GM18499 (cell line): ENCODE data around the gene ZSCAN26.

ENCODE experiments used
- ATAC-seq: cut with Tn5 transposase; IDR thresholded peaks from one replicate; pipeline ENCODE4 v1.9.1; 2021; ENCODE audit warnings: moderate number of reproducible peaks; ENCODE audit not compliant: insufficient read depth, unreplicated experiment

The ZSCAN26 gene

GRCh38 chr6:28266962-28267694 lies at the start of gene ZSCAN26:
ZSCAN26 (plus strand) TSS chr6:28267143; CDS start chr6:28271920, 4,777 bp downstream.
- ATAC-seq: peak; percentile 50

GRCh38 chr6:28217890-28218289 lies 49.1 kb upstream of the ZSCAN26 start:
- ATAC-seq: no peak

GRCh38 chr6:28218312-28219248 lies 48.4 kb upstream of the ZSCAN26 start:
- no peak for ATAC-seq

GRCh38 chr6:28220257-28221133 lies 46.4 kb upstream of the ZSCAN26 start:
- ATAC-seq: no peak

GRCh38 chr6:28224131-28225055 lies 42.5 kb upstream of the ZSCAN26 start:
- ATAC-seq: no peak

GRCh38 chr6:28225056-28225834 lies 41.7 kb upstream of the ZSCAN26 start, which contains the start of gene ZSCAN9:
ZSCAN9 (plus strand) TSS chr6:28225275; CDS start chr6:28227085, 1,810 bp downstream.
- ATAC-seq: no peak

- no peak for ATAC-seq
These were observed 40.5 kb upstream of the ZSCAN26 start for GRCh38 chr6:28226460-28226859.

- ATAC-seq: no peak
These were observed 34.2 kb upstream of the ZSCAN26 start for GRCh38 chr6:28232785-28233184.

- ATAC-seq: no peak
These were observed 31.0 kb upstream of the ZSCAN26 start for GRCh38 chr6:28235912-28236452.

- no peak for ATAC-seq
These were observed 27.3 kb upstream of the ZSCAN26 start for GRCh38 chr6:28239636-28240035.

GRCh38 chr6:28240471-28240870 lies 26.5 kb upstream of the ZSCAN26 start:
- ATAC-seq: no peak

GRCh38 chr6:28243946-28244345 lies 23.0 kb upstream of the ZSCAN26 start:
- ATAC-seq: no peak

GRCh38 chr6:28245206-28245941 lies 21.6 kb upstream of the ZSCAN26 start:
- no peak for ATAC-seq

GRCh38 chr6:28248916-28249315 lies 18.0 kb upstream of the ZSCAN26 start:
- ATAC-seq: no peak

GRCh38 chr6:28250747-28251146 lies 16.2 kb upstream of the ZSCAN26 start:
- ATAC-seq: no peak

GRCh38 chr6:28251661-28252008 lies 15.3 kb upstream of the ZSCAN26 start:
- no peak for ATAC-seq
